ENCODE measurements around the gene MEF2C.

Gene MEF2C

GRCh38 chr5:88895681-88896501 lies 12.9 kb upstream of the MEF2C start:
- H3K4me3 ChIP-seq (ENCODE audit: low read depth, low read length, poor library complexity, severe bottlenecking): no peak overlapping the region
- H3F3A ChIP-seq (ENCODE audit: insufficient read depth, low read length): no peaks in the 10 kb centered on the region
- no peaks in the 10 kb centered on the region for H3K9me2 ChIP-seq (ENCODE audit: low read depth, low read length)
- H3K4me1 ChIP-seq (ENCODE audit: insufficient read depth, low read length, severe bottlenecking): no peaks in the 10 kb centered on the region
- no peaks in the 10 kb centered on the region for H4K20me1 ChIP-seq (ENCODE audit: insufficient read depth, low read length)
- H3K79me2 ChIP-seq (ENCODE audit: insufficient read depth, low read length): no peaks in the 10 kb centered on the region
- H3K36me3 ChIP-seq (ENCODE audit: insufficient read depth, low read length): no peaks in the 10 kb centered on the region
- H3K9me3 ChIP-seq (ENCODE audit: low read length): no peaks in the 10 kb centered on the region
- H3K9ac ChIP-seq (ENCODE audit: low read length): no peak overlapping the region
- H3K27me3 ChIP-seq (ENCODE audit: insufficient read depth, low read length): no peaks in the 10 kb centered on the region
- no peak overlapping the region for H2AFZ ChIP-seq (ENCODE audit: low read length)
- H3K27ac ChIP-seq (ENCODE audit: low read depth, low read length, poor library complexity, severe bottlenecking): no peak overlapping the region
- TF ChIP-seq, protein P1, sequence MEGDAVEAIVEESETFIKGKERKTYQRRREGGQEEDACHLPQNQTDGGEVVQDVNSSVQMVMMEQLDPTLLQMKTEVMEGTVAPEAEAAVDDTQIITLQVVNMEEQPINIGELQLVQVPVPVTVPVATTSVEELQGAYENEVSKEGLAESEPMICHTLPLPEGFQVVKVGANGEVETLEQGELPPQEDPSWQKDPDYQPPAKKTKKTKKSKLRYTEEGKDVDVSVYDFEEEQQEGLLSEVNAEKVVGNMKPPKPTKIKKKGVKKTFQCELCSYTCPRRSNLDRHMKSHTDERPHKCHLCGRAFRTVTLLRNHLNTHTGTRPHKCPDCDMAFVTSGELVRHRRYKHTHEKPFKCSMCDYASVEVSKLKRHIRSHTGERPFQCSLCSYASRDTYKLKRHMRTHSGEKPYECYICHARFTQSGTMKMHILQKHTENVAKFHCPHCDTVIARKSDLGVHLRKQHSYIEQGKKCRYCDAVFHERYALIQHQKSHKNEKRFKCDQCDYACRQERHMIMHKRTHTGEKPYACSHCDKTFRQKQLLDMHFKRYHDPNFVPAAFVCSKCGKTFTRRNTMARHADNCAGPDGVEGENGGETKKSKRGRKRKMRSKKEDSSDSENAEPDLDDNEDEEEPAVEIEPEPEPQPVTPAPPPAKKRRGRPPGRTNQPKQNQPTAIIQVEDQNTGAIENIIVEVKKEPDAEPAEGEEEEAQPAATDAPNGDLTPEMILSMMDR (IDR thresholded peaks at IDR 0.05; ENCODE audit: low read length): no peak
- TF ChIP-seq EZH2 (IDR thresholded peaks at IDR 0.05; ENCODE audit: borderline replicate concordance, low read length): no peak
- no peak overlapping the region for H3K4me2 ChIP-seq (ENCODE audit: low read length)

- Histone ChIP-seq H2AFZ (ENCODE audit: low read length) (no peak overlapping the region), H3K27me3 (ENCODE audit: insufficient read depth, low read length) (no peaks in the 10 kb centered on the region), H3K9ac (ENCODE audit: low read length) (no peak overlapping the region), H3K4me3 (ENCODE audit: low read depth, low read length, poor library complexity, severe bottlenecking) (no peak overlapping the region), H3K79me2 (ENCODE audit: insufficient read depth, low read length) (no peaks in the 10 kb centered on the region), H4K20me1 (ENCODE audit: insufficient read depth, low read length) (no peaks in the 10 kb centered on the region), H3K9me3 (ENCODE audit: low read length) (no peaks in the 10 kb centered on the region), H3K9me2 (ENCODE audit: low read depth, low read length) (no peaks in the 10 kb centered on the region), H3K36me3 (ENCODE audit: insufficient read depth, low read length) (no peaks in the 10 kb centered on the region), H3F3A (ENCODE audit: insufficient read depth, low read length) (no peaks in the 10 kb centered on the region), H3K4me1 (ENCODE audit: insufficient read depth, low read length, severe bottlenecking) (peaks cover 31% of the 10 kb centered on the region), H3K4me2 (ENCODE audit: low read length) (no peak overlapping the region), H3K27ac (ENCODE audit: low read depth, low read length, poor library complexity, severe bottlenecking) (no peak overlapping the region)
- TF ChIP-seq, protein P1 (IDR thresholded peaks at IDR 0.05; ENCODE audit: low read length): no peak
- no peak for TF ChIP-seq EZH2 (IDR thresholded peaks at IDR 0.05; ENCODE audit: borderline replicate concordance, low read length)
These were observed 9.7 kb upstream of the MEF2C start for GRCh38 chr5:88892669-88893068.

GRCh38 chr5:88890070-88890781 lies 7.2 kb upstream of the MEF2C start:
- Histone ChIP-seq H3K4me2 (ENCODE audit: low read length) (peak overlapping the region; percentile 81), H3K9ac (ENCODE audit: low read length) (peak overlapping the region; percentile 64), H3F3A (ENCODE audit: insufficient read depth, low read length) (no peaks in the 10 kb centered on the region; the same call in 1 of the 2 replicates), H2AFZ (ENCODE audit: low read length) (peak overlapping the region; percentile 6; the same call in 1 of the 2 replicates), H3K9me2 (ENCODE audit: low read depth, low read length) (no peaks in the 10 kb centered on the region), H3K36me3 (ENCODE audit: insufficient read depth, low read length) (no peaks in the 10 kb centered on the region), H3K79me2 (ENCODE audit: insufficient read depth, low read length) (no peaks in the 10 kb centered on the region), H3K27ac (ENCODE audit: low read depth, low read length, poor library complexity, severe bottlenecking) (peak overlapping the region; percentile 63), H3K27me3 (ENCODE audit: insufficient read depth, low read length) (no peaks in the 10 kb centered on the region), H3K4me1 (ENCODE audit: insufficient read depth, low read length, severe bottlenecking) (peaks cover 55% of the 10 kb centered on the region), H4K20me1 (ENCODE audit: insufficient read depth, low read length) (no peaks in the 10 kb centered on the region), H3K9me3 (ENCODE audit: low read length) (no peaks in the 10 kb centered on the region), H3K4me3 (ENCODE audit: low read depth, low read length, poor library complexity, severe bottlenecking) (peak overlapping the region; percentile 67)
- TF ChIP-seq, protein P1 (IDR thresholded peaks at IDR 0.05; ENCODE audit: low read length): no peak
- no peak for TF ChIP-seq EZH2 (IDR thresholded peaks at IDR 0.05; ENCODE audit: borderline replicate concordance, low read length)
